Stimulated activated CD8-positive, alpha-beta memory T cell treated with anti-CD3 and anti-CD28 coated beads, Interleukin-7, amount 100 ng/mL, for 1 hour (primary cell): ENCODE data around the gene F13A1.
"Not testable (repeated sequence)": the region's sequence is repeated elsewhere in the genome, so short reads cannot be mapped to it uniquely, and the experiment has no call there.

Experiments used
- DNase-seq, 2 donors: peaks; one replicate each; pipeline ENCODE4 v3.0.0-alpha.2; 2020; ENCODE audit warnings: low read depth in 2 of 2

F13A1 gene

DNA sequence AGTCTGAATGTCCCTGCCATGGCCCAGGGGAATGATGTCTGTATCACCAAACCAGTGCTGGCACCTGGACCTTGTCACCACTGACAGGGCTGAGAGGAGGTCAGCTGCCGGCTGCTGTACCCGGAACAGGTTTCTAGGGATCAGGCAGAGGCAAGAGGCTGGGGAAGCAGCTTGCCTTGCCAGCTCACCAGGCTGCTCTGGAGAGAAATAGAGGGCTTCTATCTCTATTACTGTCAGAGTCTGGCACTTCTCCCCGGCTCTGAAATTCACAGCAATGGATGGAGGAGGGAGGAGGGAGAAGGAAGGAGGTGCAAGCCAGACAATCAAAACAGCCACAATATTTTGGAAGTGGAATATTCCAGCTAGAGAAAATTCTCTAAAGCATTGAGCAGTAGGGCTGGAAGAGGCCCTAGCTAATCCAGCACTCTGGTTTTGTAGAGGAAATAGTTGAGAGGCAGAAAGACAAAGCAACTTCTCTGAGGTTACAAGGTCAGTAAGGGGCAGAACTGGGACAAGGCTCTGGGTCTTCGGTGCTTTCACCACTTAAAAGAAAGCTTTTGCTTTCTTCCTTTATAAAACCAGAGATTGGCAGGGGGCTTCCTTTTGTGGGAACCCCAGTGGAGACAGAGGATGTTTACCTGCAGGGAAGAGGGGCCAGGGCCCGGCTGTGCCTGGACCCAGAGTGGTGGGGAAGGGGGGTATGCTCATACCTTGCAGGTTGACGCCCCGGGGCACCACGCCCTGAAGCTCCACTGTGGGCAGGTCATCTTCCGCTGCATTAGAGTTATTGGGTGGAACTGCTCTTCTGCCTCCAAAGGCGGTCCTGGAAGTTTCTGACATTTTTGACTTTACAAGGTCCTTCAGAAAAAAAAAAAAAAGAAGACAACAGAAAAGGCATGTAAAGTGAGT, 2.4 kb downstream of the F13A1 start:
- no peak for DNase-seq

GRCh38 chr6:6317386-6317785, 3.1 kb downstream of the F13A1 start:
- no peak for DNase-seq

DNA sequence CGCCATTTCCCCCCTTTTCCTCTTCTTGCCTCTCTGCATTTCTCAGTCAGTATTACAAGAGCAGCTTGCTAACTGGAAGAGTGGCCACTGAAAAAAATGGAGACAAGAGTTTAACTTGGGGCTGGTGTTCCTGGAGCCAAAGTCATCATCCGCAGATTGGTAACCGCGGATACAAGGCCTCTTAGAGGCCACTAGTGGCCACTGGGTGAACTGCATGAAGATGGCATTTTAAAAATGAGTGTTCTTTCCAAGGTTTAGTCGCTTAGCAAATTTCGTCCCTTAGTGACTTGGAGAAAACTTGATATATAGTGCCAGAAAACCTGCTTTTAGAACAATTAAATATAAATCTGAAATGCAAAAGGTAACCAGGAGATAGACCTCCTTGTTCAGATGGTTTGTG, 4.8 kb downstream of the F13A1 start:
- no peak for DNase-seq

GRCh38 chr6:6314596-6314995, 5.9 kb downstream of the F13A1 start:
- no peak for DNase-seq

GRCh38 chr6:6312901-6313441, 7.5 kb downstream of the F13A1 start:
- no peak for DNase-seq

- no peak for DNase-seq
Observed at GRCh38 chr6:6305575-6305974, 14.9 kb downstream of the F13A1 start.

GRCh38 chr6:6300383-6300782, 20.1 kb downstream of the F13A1 start:
- not testable (repeated sequence) for DNase-seq

- no peak for DNase-seq
Observed at GRCh38 chr6:6293317-6293716, 27.1 kb downstream of the F13A1 start.

DNA sequence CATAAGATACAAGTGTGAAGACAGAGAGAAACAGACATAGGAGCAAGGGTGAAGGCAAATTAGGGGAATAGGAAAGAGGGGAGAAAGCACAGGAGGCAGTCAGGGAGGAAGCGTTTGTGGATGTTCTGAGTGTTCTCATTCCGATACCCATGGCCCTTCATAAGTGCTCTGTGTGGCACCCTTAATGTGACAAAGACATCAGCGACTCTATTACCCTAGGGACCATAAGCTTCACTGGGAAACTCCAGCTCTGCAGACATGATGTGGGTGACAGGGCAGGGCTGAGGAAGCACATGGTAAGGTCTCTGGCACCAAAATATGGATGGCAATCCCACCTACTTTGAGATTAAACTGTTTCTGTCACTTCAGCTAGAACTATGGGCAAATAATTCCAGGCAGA, 33.0 kb downstream of the F13A1 start:
- DNase-seq = no peak

- DNase-seq = no peak
Observed at GRCh38 chr6:6285679-6286078, 34.8 kb downstream of the F13A1 start.

- DNase-seq = no peak
Observed at GRCh38 chr6:6284221-6284966, 36.1 kb downstream of the F13A1 start.

- DNase-seq = no peak
Observed at GRCh38 chr6:6283746-6284145, 36.7 kb downstream of the F13A1 start.

- no peak for DNase-seq
Observed at GRCh38 chr6:6282716-6283115, 37.7 kb downstream of the F13A1 start.

- DNase-seq = no peak
Observed at GRCh38 chr6:6277413-6277812, 43.0 kb downstream of the F13A1 start.

- no peak for DNase-seq
Observed at GRCh38 chr6:6270948-6271535, 49.4 kb downstream of the F13A1 start.

DNA sequence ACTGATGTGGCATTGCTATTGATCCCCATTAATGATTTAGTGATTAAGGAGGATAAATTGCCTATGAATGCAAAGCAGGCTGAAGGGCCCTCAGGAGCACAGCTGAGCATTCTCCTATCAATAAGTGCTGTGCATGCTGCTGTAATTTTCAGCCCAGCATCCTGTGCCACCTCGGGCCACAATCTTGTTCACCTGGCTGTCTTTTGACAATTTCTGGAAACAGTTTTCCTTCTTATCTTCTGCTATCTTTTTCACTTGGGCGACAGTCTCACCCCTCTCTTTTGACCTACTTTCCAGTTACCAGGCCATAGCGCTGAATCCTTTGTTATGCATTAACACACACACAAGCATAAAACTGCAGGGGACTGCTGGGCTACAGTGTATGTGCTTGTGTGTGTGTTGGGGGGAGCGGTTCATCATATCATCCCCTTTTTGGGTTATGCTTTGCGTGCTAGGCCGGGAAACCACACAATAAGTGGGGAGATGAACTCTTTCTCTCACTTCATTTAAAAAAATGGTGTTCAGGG, 60.2 kb downstream of the F13A1 start:
- DNase-seq = no peak

DNA sequence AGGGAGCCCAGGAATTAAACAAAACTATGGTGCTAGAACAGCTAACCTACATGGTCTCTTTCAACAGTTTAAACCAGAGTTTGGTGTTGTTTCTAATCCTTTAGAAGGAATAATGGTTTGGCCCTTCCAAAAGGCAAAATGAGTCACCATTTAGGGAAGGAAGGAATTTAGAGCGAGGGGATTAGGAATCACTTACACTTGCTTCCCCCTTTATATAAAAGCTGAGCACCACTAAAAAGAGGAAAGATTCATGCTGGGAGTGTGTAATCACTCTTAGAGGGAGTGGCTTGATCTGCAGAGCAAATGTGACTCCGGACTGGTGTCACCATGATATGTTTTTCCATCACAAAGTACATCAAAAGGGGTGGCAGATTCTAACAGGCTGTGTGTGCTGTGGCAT, 63.6 kb downstream of the F13A1 start:
- no peak for DNase-seq

DNA sequence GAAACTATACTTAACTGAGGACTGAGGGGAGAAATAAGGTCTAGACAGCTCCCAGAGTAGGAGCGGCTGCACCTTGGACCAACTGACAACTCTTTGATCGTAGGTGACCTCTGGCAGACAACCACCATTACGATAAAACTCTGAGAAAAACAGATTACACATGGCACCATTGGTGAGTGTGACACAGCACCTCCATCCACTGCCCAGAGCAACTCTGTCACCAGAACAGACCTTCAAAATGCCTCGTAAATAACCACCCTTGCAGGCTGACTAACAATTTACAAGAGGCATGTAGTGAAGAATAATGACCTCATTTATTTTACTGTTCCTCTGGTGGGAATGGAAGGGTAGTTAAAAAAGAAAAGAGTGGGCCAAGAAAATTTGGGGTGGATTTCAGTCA, 64.2 kb downstream of the F13A1 start:
- no peak for DNase-seq

DNA sequence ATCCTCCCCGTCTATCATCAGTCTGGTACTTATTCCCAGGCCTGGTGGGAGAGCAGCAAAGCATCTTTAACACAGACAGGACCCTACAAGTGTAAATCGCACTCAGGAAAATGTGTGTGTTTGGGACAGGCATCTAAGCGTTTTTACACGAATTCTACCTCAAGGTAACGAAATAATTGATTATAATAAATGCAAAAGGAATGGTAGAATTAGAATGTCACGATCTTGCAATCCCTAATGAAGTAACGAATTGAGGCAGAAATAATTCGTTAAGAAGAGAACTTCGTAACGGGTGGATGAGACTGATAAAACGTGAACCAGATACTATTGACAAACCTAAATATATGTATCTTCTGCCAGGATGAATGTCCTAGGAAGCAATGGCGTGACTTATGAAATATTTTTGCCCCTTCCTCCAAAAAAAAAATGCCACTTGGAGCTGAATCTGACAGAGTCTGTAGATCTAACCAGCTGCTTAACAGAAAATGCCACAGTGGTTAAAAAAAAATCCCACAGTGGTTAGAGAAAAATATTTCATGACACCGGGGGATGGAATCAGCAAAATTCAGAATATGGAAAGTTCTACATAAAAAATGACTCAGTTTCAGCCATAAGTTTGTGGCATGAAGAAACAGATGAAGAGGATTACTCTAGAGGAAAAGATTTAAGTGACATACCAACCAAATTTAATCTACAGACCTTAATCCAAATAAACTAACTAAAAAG, 68.7 kb downstream of the F13A1 start:
- no peak for DNase-seq

GRCh38 chr6:6248651-6249050, 71.8 kb downstream of the F13A1 start:
- no peak for DNase-seq

DNA sequence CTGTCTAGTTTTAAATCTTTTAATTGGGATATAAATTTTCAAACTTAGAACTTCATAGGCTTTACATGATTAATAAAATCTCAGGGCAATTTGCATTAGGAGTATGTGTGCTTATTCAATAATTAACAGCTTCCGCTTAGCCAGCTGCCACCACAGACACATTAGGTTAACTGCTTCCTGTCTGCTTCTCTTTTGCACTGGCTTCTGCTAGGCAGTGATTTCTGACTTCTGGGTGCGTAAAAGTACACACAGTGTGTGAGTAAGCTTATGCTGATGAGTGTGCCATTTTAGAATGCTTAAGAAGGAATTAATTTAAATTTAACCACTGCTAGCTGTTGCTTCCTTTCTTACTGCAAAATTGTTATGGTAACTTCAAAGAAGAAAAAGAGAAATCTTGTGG, 73.9 kb downstream of the F13A1 start:
- DNase-seq = no peak

DNA sequence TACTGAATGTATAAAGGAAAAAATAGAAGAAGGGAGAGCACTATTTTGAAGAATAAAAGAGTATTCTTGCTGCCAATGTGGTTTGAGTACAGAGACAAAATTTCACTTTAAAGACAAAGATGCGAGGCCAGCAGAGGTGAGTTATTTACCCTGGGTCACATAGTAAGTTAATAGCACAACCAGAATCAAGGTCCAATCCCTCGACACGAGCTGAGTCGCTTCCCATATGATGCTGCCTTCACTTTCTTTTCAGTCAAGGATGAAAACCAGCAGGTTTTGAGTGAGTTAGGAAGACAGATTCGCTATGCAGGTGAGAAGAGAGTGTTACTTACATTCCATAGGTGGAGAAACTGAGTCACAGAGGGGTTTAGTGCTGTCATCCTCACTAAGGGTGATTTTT, 75.8 kb downstream of the F13A1 start:
- DNase-seq = no peak
